GM12872 (cell line): ENCODE data around the gene PRUNE2.

ENCODE experiments used
- CTCF ChIP-seq: IDR thresholded peaks from 3 replicates; pipeline ENCODE4 v1.5.1; 2011; ENCODE audit warnings: low read depth, mild to moderate bottlenecking, low read length, moderate library complexity; ENCODE audit not compliant: insufficient read depth

Gene PRUNE2

GRCh38 chr9:76617497-76618175, 288.3 kb downstream of the PRUNE2 start:
- no peak for TF ChIP-seq CTCF

- no peak for TF ChIP-seq CTCF
Measured at GRCh38 chr9:76616780-76617179, 289.1 kb downstream of the PRUNE2 start.

GRCh38 chr9:76615177-76615603, 290.7 kb downstream of the PRUNE2 start:
- no peak for TF ChIP-seq CTCF

- no peak for TF ChIP-seq CTCF
Measured at GRCh38 chr9:76613974-76614373, 291.9 kb downstream of the PRUNE2 start.

GRCh38 chr9:76613150-76613781, 292.6 kb downstream of the PRUNE2 start:
- no peak for TF ChIP-seq CTCF

- TF ChIP-seq CTCF = no peak
Measured at GRCh38 chr9:76610011-76610352, 295.9 kb downstream of the PRUNE2 start.

- no peak for TF ChIP-seq CTCF
Measured at GRCh38 chr9:76609285-76610010, 296.5 kb downstream of the PRUNE2 start.
